HG03520 (cell line): ENCODE results near the gene VAC14.
"Not testable (repeated sequence)": the region's sequence is repeated elsewhere in the genome, so short reads cannot be mapped to it uniquely, and the experiment has no call there.

Source experiments
- ATAC-seq: cut with Tn5 transposase; IDR thresholded peaks from one replicate; pipeline ENCODE4 v1.9.1; 2021; ENCODE audit warnings: mild to moderate bottlenecking, moderate library complexity; ENCODE audit not compliant: unreplicated experiment

The VAC14 gene

GRCh38 chr16:70746040-70746707, 54.8 kb downstream of the VAC14 start:
- ATAC-seq, result no peak

- ATAC-seq, result no peak
Measured at GRCh38 chr16:70745536-70746025, 55.4 kb downstream of the VAC14 start.

GRCh38 chr16:70744366-70744765, 56.6 kb downstream of the VAC14 start:
- no peak for ATAC-seq

- ATAC-seq, result no peak
Measured at GRCh38 chr16:70743791-70744190, 57.2 kb downstream of the VAC14 start.

- ATAC-seq, result not testable (repeated sequence)
Measured at GRCh38 chr16:70742967-70743366, 58.0 kb downstream of the VAC14 start.

- no peak for ATAC-seq
Measured at GRCh38 chr16:70741783-70742125, 59.2 kb downstream of the VAC14 start.

GRCh38 chr16:70740914-70741782, 59.8 kb downstream of the VAC14 start:
- ATAC-seq, result no peak

GRCh38 chr16:70740174-70740913, 60.6 kb downstream of the VAC14 start:
- ATAC-seq, result no peak

- ATAC-seq, result no peak
Measured at GRCh38 chr16:70739389-70739788, 61.6 kb downstream of the VAC14 start.

- no peak for ATAC-seq
Measured at GRCh38 chr16:70738083-70738977, 62.6 kb downstream of the VAC14 start.

GRCh38 chr16:70737377-70738082, 63.4 kb downstream of the VAC14 start:
- peak; percentile 92 for ATAC-seq

GRCh38 chr16:70736465-70737376, 64.2 kb downstream of the VAC14 start:
- no peak for ATAC-seq

- no peak for ATAC-seq
Measured at GRCh38 chr16:70735141-70735979, 65.6 kb downstream of the VAC14 start.

- ATAC-seq, result no peak
Measured at GRCh38 chr16:70734522-70735095, 66.3 kb downstream of the VAC14 start.

GRCh38 chr16:70730944-70731343, 70.0 kb downstream of the VAC14 start:
- ATAC-seq, result no peak

GRCh38 chr16:70730031-70730430, 70.9 kb downstream of the VAC14 start:
- no peak for ATAC-seq

GRCh38 chr16:70729292-70729691, 71.7 kb downstream of the VAC14 start:
- no peak for ATAC-seq

- no peak for ATAC-seq
Measured at GRCh38 chr16:70728150-70728549, 72.8 kb downstream of the VAC14 start.
